Hematopoietic multipotent progenitor cell treated with erythropoietin and hydrocortisone succinate and interleukin-3 and kit ligand, for 8 days (in vitro differentiated cells): ENCODE data around the gene HRH1.
A peak's percentile ranks its signal among the peaks of the same experiment; 100 is the strongest.
"Not testable (repeated sequence)": the region's sequence is repeated elsewhere in the genome, so short reads cannot be mapped to it uniquely, and the experiment has no call there.

Experiments used
- DNase-seq: peaks from one replicate; pipeline ENCODE4 v3.0.0-alpha.2; 2015

Gene HRH1

DNA sequence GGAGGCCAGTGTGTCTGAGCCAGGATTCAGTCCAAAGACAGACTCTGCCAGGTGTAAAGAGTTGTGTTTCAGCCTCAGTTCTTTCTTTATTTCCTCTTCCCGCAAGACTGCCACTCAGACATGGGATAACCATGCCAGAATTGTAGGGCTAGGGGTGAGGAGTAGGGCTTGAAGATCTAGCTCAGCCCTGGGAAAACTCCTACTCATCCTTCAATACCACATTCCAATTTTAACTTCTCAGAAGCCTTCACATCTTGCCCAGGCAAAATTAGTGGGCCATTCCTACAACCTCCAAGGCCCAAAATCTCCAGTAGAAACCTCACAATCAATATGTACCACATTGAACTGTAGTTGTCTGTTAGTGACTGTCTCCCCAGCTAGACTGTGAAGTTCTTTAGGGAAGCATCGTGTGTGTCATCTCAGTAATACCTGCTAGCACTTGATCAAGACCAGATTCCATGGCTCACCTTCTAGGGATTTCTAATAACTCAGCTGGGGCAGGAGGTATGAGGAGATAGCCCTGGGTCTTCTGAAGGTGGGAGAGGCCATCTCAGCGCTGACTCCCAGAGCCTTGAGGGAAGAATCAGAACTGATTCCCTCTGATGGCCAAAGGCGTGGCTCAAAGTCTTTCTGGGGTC is 19.7 kb downstream of the HRH1 start:
- DNase-seq = no peak

DNA sequence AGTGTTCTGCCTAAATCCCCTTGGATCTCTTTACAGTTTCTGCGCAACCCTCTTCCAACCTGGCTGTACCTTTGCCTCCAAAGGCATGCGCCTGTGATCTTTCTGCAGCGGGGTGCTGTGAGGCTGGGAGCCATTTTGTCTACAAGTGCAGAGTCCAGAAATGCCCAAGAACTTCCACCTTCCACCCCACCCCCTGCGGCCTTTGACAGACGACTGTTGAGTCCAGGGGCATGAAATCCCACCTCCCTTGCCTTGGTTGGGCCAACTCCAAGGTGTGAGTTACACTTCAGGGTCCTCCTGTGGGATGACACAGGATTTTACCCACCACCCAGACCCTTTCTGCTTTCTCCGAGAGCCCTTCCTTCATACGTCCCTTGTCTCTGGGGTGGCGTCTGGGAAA is 24.1 kb downstream of the HRH1 start:
- no peak for DNase-seq

DNA sequence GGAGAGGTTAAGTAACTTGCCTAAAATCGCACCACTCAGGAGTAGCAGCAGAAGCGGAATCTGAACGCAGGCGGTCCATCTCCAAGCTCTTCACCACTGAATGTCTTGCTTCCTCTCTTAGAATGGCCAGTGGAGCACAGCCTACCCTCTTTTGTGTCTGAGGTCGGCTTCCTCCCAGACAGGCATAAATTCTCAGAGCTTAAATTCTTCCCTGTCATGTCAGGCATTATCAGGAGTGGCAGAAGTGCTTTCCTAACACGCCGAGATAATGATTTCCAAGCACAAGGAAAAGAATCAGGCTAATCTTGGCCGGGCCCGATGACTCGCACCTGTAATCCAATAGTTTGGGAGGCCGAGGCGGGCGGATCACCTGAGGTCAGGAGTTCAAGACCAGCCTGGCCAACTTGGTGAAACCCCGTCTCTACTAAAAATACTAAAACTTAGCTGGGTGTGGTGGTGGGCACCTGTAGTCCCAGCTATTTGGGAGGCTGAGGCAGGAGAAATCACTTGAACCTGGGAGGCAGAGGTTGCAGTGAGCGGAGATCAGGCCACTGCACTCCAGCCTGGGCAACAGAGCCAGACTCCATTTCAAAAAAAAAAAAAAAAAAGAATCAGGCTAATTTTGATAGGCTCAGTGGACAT is 30.2 kb downstream of the HRH1 start:
- not testable (repeated sequence) for DNase-seq

DNA sequence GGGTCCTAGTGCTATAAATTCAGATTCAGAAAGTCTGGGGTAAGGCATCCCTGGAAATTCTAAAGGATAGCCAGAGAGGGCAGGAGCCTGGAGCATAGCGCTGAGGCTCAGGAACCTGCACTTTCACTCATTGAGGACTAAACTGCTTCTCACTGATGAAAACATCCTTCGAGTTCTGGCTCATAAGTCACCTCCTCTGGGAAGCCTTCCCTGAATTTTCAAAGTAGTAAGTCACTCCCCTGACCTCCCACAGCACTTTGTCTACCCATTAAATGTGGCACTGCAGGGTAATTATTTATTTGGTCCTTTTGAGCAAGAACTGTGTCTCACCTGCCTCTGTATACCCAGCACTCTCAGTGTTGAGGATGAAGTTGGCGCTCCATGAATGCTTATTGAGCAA is 30.9 kb downstream of the HRH1 start:
- no peak for DNase-seq

DNA sequence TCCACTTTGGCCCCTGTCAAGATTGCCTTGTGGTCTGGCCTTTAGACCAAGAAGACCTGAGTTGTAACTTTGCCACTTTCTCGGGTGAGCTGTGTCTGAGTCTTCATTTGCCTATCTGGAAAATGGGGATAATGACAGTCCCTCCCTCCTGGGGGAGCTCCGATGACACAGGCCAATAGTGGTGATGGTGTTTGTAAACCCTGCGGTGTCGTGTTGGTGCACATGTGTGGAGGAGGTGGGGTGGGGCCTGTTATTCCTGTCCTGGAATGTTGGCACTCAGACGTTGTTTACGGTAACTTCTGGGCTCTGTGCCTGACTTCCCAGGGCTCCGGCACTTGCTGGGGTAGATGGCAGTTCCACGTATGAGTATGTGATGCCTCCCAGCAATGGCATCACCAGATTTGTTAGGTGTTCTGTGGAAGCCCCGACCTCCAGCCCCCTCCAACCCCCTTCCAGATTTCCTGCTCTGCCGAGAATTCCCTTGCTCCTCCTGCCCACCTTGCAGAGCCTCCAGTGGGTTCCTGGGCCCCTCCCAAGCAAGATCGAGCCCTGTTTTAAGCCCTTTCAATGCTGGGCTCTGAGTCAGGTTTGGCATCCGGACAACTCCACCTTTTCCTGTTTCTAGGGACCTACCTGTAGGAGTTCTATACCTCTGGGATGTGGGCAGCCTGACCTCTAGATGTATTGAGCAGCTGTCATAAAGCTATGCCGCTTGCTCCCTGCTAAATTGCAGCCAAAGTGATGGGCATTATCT is 31.4 kb downstream of the HRH1 start:
- DNase-seq = no peak

DNA sequence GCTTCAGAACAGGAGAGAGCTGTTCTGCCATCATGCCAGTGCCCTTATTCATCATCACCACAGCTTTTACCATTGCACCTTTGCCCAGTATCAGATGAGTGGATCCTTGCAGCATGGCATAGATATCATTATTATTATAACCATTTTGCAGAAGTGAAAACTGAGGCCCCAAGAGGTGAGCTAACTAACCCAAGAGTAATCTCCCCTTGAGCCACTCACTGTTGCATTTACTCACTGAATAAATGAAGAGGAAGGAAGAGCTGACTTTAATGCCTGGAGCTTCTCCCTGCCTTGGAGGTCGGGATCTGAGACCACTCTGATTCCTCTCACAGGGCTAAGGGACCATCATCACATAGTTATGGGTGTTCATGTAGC is 32.0 kb downstream of the HRH1 start:
- DNase-seq = no peak

DNA sequence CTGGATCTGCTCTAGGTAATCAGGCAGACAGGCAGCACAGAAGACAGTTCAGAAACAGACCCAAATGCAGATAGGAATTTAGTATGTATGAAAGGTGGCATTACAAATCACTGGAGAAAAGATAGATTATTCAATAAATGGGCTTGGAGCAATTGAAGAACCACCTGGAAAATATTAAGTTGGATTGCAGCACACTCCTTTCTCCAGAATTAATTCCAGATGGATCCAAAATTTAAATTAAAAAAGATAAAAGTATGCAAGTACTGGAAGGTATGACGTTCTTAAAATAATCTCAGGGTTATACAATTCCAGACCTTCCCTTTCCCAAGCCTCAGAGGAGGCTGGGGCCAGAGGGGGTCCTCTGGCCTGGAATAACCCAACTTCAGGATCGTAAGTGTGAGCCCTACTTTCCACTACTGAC is 32.5 kb downstream of the HRH1 start:
- DNase-seq = no peak

DNA sequence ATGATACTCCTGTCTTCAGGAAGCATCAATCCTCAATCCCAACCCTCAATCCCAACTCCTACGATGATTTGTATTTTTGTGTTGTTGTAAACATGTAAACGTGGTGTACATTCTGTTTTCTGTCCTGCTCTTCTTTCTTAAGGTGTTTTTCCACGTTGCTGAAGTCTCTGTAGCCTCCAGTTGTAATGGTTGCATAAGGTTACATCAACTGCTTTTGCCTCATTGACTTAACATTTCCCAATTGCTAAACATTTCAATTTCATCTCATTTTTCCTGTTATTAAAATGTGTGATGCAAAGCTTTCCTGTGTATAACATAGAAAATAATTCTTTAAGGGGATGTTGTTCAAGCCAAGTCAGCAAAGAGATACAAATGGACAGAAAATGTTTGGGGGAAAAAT is 33.4 kb downstream of the HRH1 start:
- no peak for DNase-seq

DNA sequence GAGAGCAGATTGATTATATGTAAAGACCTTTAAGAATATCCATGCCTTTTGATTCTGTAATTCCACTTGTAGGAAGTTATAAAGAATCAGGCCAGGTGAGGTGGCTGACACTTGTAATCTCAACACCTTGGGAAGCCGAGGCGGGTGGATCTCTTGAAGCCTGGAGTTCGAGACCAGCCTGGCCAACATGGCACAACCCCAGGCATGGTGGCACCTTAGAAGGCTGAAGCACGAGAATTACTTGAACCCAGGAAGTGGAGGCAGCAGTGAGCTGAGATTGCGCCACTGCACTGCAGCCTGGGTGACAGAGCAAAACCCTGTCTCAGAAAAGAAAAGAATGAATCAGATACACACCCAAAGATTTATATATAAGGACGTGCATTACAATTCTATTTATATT is 33.9 kb downstream of the HRH1 start:
- no peak for DNase-seq

DNA sequence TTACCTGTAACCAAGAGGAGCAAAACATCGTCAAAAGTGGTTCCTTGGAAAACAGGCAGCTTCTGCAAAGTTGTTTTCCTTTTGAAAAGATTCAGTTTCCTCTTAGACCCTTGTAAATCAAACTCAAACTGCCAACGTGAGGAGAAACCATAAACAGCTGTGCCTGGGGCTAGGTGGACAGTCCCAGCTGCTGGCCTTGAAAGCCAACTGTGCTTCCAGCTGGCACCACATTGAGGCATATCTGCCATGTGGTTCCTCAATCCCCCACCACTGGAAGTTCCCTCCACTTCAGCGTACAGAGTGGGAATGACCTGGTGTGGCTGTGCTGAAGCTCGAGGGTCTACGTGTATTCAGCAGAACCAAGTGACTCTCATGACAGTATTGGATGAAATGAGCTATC is 40.9 kb downstream of the HRH1 start:
- DNase-seq = no peak

DNA sequence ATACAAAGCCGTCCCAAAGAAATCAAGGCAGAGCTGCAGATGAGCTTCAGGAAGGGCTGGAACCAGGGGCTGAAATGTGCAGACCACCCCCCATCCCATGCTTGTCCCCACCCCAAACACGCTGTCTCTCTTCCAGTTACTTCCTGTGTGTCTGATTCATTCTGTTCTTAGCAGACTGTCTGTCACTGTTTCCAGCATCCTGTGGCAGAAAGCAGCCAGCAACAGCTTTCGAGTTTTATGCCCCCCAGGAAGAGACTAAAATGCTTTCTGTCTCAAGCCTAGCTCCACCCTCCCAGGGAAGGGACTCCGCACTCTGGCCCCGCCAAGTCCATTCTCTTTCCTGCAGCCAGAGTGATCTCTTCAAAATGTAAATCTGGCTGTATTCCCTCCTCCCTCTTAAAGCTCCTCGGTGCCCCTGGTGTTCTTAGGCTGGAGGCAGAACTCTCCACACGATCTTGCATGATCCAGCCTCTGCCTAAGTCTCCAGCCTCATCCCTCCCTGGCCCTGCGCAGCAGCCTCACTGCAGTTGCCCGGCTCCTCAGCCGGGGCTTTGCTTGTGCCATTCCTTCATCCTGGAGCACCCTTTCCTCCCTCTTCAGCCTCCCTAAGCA is 41.5 kb downstream of the HRH1 start:
- DNase-seq = no peak

DNA sequence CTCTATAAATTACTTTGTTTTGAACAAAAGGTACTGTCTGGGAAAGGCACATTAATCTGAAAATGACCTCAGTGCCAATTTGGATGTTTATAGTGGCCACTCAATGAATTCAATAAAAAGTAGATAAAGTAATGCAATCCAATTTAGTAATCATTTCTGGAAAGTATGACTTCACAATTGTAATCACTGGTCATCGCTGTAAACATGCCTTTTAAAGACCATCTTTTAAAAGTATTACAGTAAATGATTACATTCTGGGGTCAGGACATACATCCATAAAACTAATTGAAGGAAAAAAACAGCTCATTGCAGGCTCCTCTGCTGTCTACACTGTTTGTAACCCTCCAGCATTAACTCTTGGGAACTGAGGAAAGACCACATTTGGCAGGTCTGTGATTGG is 43.2 kb downstream of the HRH1 start:
- DNase-seq = no peak

DNA sequence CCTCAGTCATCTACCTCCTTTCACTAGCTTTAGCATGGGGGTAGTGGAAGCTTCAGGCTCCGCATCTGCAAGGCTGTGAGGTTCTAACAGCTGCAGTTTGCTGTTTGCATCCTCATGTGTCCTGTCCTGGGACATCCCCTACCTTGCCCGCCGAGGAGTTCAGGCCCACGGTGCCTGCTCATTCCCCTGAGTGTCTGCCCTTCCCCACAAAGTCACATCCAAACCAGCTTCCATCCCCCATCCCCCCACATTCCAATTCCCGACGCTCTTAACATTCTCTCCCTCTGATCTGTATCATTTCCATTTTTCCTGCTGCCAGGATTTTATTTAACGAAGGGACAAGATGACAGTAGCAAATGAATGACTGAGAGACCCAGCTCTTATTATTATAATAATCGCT is 43.8 kb downstream of the HRH1 start:
- DNase-seq = no peak

DNA sequence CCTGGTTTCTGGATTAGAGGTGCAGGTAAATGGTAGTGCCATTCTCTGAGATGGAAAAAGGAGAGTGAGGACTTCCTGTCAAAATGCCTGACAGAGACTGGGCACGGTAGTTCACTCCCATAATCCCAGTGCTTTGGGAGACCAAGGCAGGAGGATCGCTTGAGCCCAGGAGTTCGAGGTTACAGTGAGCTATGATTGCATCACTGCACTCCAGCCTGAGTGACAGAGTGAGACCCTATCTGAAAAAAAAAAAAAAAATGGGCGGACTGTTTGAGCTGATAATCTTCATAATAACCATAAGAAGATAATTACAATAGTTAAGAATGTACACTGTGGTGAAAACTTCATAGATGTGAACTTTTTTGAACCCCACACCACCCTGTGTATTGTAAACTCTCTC is 44.2 kb downstream of the HRH1 start:
- DNase-seq = no peak

DNA sequence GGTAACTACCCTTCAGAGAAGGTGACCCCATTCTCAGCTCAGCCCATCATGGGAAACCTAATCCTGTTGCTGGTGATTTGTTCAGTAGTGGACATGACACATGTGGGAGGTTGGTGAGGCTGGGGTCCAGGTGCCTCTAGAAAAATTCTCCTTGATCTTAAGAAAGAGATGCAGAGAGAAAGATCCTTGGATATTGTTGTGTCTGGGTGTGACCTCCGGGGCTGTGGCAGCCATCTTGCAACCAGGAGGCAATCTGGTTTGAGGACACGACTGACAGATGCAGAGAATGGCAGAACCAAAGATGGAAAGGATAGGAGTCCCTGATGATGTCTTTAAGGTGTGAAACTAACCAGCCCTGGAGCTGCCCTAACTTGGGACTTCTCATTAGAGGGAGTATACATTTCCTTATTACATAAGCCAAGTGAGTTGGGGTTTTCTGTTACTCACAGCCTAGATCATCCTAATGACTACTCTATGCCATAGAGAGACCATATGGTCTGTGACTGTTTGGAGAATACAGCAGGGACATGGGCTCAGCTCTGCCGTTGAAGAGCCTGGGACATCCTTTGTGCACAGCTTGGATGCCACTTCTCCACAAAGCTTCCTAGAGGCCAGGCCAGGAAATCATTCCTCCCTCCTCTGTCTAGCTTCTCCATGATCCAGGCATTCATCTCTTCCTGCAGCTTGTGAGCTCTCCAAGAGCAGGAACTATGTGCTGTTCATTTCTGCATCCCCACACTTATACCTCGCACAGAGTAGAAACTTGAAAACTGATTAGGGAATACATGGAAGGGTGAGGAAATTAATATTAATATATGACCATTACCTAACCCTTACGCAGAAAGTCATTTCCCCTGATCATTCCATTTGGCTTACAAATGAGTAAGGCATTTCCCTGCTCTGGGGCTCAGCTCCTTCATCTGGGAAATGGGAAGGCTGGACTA is 45.9 kb downstream of the HRH1 start:
- DNase-seq = no peak

DNA sequence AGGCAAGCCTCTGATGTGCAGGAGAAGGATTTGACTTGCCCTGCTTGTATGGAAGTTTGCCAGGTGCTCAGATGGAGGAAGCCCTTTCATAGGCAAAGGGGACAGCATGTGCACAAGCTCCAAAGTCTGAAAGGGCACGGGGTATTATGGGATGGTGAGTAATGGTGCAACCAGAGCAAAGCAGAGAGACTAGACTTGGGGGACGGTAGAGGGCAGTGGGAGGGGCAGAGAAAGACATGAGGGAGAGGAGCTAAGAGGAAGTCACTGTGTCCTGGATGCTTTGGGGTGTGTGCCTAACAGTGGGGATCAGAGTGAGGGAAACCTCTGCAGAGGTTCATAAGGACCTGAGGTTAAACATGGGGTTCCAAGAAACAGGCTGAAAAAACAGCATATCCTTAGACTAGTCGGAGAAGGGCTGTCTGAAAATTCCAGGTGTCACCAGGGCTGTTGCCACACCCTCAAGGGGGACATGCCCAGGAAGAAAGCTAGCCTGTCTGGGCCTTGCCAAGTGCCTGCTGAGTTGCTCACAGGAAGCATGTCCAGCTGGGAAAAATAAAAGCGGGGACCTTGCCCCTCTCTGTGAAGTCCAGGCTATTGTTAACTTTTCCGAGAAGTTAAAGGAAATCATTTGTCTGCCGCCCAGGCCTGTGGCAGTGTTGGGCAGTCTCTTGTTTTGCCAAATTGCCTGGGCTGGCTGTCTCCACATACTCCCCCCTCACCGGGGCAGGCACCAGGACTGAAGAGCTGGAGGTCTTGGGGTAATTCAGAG is 47.1 kb downstream of the HRH1 start:
- DNase-seq = no peak

DNA sequence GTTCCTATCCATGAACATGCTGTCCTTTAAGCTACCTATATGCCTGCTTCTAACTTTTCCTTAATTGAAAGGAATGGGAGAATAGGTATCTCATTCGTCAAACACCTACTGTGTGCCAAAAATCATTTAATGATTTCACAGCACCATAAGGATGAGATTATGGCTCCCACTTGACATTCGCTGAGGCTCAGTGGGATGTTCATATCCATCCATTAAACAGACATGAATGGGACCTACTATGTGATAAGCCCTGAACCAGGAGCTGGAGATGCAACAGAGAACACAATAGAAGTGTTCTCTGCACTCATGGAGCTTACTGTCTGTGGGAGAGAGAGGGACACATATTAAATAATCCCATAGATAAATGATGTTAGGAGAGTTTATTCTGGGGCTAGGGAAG is 49.7 kb downstream of the HRH1 start:
- DNase-seq = no peak

DNA sequence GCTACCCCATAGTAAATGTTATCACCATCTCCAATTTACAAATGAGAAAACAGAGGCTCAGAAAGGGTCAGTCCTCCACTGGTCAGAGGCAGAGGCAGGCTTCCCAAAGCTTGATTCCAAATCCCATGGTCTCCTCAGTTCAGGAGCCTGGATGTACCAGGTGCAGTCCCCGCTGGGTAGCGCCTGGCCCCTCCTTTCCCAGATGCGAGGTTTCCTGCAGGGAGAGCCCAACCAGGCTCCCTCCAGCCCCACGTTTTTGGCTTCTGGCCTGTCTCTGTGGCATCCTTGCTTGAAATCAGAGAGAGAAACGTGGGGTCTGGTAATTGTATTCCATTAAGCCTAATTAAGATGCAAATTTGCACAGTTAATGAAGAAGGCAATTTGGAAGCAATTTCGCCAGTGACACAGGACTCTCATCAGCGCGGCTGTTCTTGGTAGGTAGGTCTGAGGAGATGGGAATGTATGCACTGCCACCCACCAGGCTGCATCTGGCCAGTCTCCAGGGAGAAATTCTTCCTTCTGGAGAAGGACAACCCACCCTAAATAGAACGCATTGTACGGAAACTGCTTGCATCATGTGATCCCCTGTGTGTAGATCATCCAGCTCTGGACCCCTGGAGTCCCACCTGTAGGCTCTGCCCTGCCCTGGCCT is 50.5 kb downstream of the HRH1 start:
- DNase-seq = no peak

DNA sequence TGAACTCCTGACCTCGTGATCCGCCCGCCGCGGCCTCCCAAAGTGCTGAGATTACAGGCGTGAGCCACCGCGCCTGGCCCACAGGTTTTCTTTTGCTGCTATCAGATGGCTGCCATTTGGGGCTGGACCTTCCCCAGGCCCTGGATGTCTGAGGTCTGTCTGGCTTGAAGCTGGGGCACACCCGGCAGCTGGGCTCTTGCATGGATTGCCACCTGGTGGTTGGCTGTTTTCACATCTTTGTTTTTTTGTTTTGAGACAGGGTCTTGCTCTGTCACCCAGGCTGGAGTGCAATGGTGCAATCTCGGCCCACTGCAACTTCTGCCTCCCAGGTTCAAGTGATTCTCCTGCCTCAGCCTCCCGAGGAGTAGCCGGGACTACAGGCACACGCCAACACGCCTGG is 51.6 kb downstream of the HRH1 start:
- peak; percentile 5 for DNase-seq

DNA sequence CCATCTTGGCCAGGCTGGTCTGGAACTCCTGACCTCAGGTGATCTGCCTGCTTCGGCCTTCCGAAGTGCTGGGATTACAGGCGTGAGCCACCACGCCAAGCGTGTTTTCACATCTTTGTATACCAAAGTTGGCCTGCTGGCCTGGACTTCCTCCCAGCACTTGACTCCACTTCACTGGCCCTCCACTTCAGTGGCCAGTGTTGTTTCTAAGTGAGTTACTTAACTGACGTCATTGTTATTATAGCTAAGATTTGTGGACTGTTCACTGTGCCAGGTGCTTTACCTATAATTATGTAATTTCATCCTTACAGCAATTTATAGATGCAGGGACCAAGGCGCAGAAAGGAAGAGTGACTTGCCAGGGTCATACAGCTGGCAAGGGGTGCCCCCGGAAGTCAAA is 52.0 kb downstream of the HRH1 start:
- DNase-seq = no peak

DNA sequence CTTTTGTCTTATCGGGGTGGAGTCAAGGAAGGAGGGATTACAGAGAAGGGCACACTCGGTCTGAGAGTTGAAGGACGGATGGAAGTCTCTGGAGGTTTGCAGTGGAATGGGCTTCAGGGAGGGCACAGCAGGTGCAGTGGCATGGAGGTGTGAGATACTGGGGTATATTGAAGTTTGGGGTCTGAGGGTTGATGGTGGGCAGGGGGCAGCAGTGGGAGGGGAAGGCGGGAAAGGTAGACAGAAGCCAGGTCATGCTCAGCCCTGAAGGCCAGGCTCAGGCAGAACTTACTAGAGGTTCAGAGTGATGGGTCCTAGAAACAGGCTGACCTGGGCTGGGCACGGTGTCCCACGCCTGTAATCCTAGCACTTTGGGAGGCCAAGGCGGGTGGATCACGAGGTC is 52.7 kb downstream of the HRH1 start:
- DNase-seq = no peak
